SK-N-SH (cell line): ENCODE data around the gene CCDC194.

Experiments used
- FOSL2 ChIP-seq: IDR thresholded peaks from 2 replicates; pipeline ENCODE4 v1.4.0; 2012; ENCODE audit warnings: low read depth, mild to moderate bottlenecking, moderate library complexity, borderline replicate concordance
- RAD21 ChIP-seq: IDR thresholded peaks from 2 replicates; pipeline ENCODE4 v1.6.1; 2012; ENCODE audit warnings: mild to moderate bottlenecking, low read length
- TF ChIP-seq, protein P1 (sequence below): IDR thresholded peaks from 2 replicates; pipeline ENCODE4; 2012
- TF ChIP-seq, protein P2 (sequence below): fragments of 150-350 bp; IDR thresholded peaks from 2 replicates; pipeline ENCODE4 v1.6.1; 2017; ENCODE audit warnings: antibody characterized with exemption, low read length, low read depth, borderline replicate concordance
- TF ChIP-seq, protein P3 (sequence below): fragments of 200-600 bp; sonication (generic); IDR thresholded peaks from 2 replicates; pipeline ENCODE4 v1.6.1; 2017; ENCODE audit warnings: antibody characterized with exemption, mild to moderate bottlenecking, moderate library complexity
- TF ChIP-seq, protein P4 (sequence below): IDR thresholded peaks from 2 replicates; pipeline ENCODE4 v1.4.0; 2012; ENCODE audit warnings: low read depth, borderline replicate concordance

DNA sequence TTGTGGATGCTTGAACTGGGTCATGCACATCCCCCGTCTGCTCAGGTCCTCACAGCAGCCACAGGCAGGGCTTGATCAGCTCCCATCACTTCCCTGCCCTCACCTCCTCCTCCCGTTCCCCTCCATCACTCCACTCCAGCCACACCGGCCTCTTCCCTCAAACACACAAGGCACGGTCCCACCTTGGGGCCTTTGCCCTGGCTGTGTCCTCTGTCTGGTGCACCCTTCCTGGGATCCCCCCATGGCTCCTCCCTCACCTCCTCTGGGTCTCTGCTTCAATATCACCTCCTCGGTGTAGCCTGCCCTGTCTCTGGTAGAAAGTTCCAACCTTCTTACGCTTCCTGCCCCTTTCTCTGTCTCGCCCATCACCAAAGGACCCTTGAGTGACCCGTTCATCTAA, 40.6 kb downstream of the CCDC194 start:
- TF ChIP-seq, protein P1, sequence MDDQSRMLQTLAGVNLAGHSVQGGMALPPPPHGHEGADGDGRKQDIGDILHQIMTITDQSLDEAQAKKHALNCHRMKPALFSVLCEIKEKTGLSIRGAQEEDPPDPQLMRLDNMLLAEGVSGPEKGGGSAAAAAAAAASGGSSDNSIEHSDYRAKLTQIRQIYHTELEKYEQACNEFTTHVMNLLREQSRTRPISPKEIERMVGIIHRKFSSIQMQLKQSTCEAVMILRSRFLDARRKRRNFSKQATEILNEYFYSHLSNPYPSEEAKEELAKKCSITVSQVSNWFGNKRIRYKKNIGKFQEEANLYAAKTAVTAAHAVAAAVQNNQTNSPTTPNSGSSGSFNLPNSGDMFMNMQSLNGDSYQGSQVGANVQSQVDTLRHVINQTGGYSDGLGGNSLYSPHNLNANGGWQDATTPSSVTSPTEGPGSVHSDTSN = no peak
- TF ChIP-seq, protein P2, sequence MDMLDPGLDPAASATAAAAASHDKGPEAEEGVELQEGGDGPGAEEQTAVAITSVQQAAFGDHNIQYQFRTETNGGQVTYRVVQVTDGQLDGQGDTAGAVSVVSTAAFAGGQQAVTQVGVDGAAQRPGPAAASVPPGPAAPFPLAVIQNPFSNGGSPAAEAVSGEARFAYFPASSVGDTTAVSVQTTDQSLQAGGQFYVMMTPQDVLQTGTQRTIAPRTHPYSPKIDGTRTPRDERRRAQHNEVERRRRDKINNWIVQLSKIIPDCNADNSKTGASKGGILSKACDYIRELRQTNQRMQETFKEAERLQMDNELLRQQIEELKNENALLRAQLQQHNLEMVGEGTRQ = no peak
- TF ChIP-seq, protein P3, sequence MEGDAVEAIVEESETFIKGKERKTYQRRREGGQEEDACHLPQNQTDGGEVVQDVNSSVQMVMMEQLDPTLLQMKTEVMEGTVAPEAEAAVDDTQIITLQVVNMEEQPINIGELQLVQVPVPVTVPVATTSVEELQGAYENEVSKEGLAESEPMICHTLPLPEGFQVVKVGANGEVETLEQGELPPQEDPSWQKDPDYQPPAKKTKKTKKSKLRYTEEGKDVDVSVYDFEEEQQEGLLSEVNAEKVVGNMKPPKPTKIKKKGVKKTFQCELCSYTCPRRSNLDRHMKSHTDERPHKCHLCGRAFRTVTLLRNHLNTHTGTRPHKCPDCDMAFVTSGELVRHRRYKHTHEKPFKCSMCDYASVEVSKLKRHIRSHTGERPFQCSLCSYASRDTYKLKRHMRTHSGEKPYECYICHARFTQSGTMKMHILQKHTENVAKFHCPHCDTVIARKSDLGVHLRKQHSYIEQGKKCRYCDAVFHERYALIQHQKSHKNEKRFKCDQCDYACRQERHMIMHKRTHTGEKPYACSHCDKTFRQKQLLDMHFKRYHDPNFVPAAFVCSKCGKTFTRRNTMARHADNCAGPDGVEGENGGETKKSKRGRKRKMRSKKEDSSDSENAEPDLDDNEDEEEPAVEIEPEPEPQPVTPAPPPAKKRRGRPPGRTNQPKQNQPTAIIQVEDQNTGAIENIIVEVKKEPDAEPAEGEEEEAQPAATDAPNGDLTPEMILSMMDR = no peak
- TF ChIP-seq RAD21 (no peak), FOSL2 (no peak)
- TF ChIP-seq, protein P4, sequence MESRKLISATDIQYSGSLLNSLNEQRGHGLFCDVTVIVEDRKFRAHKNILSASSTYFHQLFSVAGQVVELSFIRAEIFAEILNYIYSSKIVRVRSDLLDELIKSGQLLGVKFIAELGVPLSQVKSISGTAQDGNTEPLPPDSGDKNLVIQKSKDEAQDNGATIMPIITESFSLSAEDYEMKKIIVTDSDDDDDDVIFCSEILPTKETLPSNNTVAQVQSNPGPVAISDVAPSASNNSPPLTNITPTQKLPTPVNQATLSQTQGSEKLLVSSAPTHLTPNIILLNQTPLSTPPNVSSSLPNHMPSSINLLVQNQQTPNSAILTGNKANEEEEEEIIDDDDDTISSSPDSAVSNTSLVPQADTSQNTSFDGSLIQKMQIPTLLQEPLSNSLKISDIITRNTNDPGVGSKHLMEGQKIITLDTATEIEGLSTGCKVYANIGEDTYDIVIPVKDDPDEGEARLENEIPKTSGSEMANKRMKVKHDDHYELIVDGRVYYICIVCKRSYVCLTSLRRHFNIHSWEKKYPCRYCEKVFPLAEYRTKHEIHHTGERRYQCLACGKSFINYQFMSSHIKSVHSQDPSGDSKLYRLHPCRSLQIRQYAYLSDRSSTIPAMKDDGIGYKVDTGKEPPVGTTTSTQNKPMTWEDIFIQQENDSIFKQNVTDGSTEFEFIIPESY = no peak
